K562 (cell line): ENCODE results near the gene RNASEH2A. TPM values are rescaled to one million over a fixed set of nuclear protein-coding genes. Genes with fewer than 3 reads are reported as not detected.

Experiments
- CREBBP ChIP-seq: IDR thresholded peaks from one replicate; pipeline ENCODE4 v1.6.1; 2012; ENCODE audit warnings: low read depth, mild to moderate bottlenecking, control low read depth, inconsistent platforms, low read length
- GATA2 ChIP-seq: sonication (generic); formaldehyde crosslinking; IDR thresholded peaks from 2 replicates; pipeline ENCODE4 v1.4.0; 2020; ENCODE audit warnings: mild to moderate bottlenecking, missing genetic modification reagents
- KDM5B ChIP-seq: fragments of 200-600 bp; sonication (generic); IDR thresholded peaks from 2 replicates; pipeline ENCODE4 v1.6.1; 2012; ENCODE audit warnings: low read depth, mild to moderate bottlenecking, moderate library complexity, low read length, control low read depth, inconsistent platforms; ENCODE audit not compliant: insufficient replicate concordance
- LEF1 ChIP-seq: fragments of 450-650 bp; IDR thresholded peaks from 2 replicates; pipeline ENCODE4 v1.6.1; 2016; ENCODE audit warnings: mild to moderate bottlenecking
- MYBL2 ChIP-seq, 2 experiments: fragments of 450-650 bp in 1 of 2; sonication (generic) in 1 of 2; formaldehyde crosslinking in 1 of 2; IDR thresholded peaks; 2 replicates each; pipeline versions ENCODE4 v1.6.1 to v1.8.1; 2017 to 2022; ENCODE audit warnings: borderline replicate concordance in 1 of 2, inconsistent platforms in 1 of 2, low read depth in 1 of 2, mild to moderate bottlenecking in 1 of 2, missing genetic modification reagents in 1 of 2, moderate library complexity in 1 of 2
- MYNN ChIP-seq, 2 experiments: sonication (generic); formaldehyde crosslinking in 1 of 2; IDR thresholded peaks; 2 replicates each; pipeline versions ENCODE4 v1.5.0 to v1.6.1; 2016 to 2020; ENCODE audit warnings: antibody characterized with exemption in 1 of 2, missing genetic modification reagents in 1 of 2
- NFE2 ChIP-seq: IDR thresholded peaks from 2 replicates; pipeline ENCODE4 v1.6.1; 2014; ENCODE audit warnings: antibody characterized with exemption, low read depth
- NR2C2 ChIP-seq, 2 experiments: fragments of 200-800 bp in 1 of 2; sonication (Bioruptor generic) in 1 of 2; sonication (generic) in 1 of 2; formaldehyde crosslinking in 1 of 2; IDR thresholded peaks; 2 replicates each; pipeline versions ENCODE4 v1.6.1 to v1.8.0; 2016 to 2022; ENCODE audit warnings: mild to moderate bottlenecking in 1 of 2, missing compliant biosample characterization in 1 of 2, missing genetic modification characterization in 1 of 2, missing genetic modification reagents in 1 of 2
- TAF9B ChIP-seq: fragments of 450-650 bp; IDR thresholded peaks from 2 replicates; pipeline ENCODE4 v1.6.1; 2018; ENCODE audit warnings: mild to moderate bottlenecking; ENCODE audit not compliant: partially characterized antibody
- TAL1 ChIP-seq: fragments of 450-650 bp; IDR thresholded peaks from 2 replicates; pipeline ENCODE4 v1.6.1; 2016; ENCODE audit warnings: mild to moderate bottlenecking
- ZNF24 ChIP-seq: fragments of 450-650 bp; IDR thresholded peaks from 2 replicates; pipeline ENCODE4 v1.6.1; 2016
- polyA plus RNA-seq, 8 experiments: library from polyadenylated mRNA; depleted of rRNA in 4 of 8; stranded (reverse) in 5 of 8; unstranded in 3 of 8; fragments of >200 nt; fragmentation: Nextera tagmentation in 2 of 8; fragmentation: Illumina TruSeq in 1 of 8; extraction: Ambion mirVana in 2 of 8; extraction: Trizol in 1 of 8; gene quantifications; 2 replicates each; pipeline versions ENCODE4 v1.2.1 to v1.2.3, GENCODE V29; 2011 to 2014; ENCODE audit warnings: inconsistent platforms in 1 of 8, missing spikeins in 1 of 8
- total RNA-seq, 7 experiments: library from RNA; depleted of rRNA in 6 of 7; stranded (reverse); fragments of >200 nt in 6 of 7; fragmentation: Illumina TruSeq in 2 of 7; extraction: Trizol in 2 of 7; gene quantifications; 2 replicates each; pipeline versions ENCODE4 v1.2.1 to v1.2.3, GENCODE V29; 2011 to 2021; ENCODE audit warnings: low replicate concordance in 1 of 7
- TF ChIP-seq, protein P1 (sequence below): IDR thresholded peaks from 2 replicates; pipeline ENCODE4 v1.6.1; 2011; ENCODE audit warnings: borderline replicate concordance, low read depth, mild to moderate bottlenecking, moderate library complexity, low read length; ENCODE audit not compliant: insufficient read depth, poor library complexity, severe bottlenecking
- TF ChIP-seq, protein P2 (sequence below): fragments of 450-650 bp; IDR thresholded peaks from 2 replicates; pipeline ENCODE4 v1.7.0; 2016; ENCODE audit warnings: borderline replicate concordance
- TF ChIP-seq, protein P3 (sequence below): fragments of 250-450 bp; sonication (Bioruptor Pico); IDR thresholded peaks from 2 replicates; pipeline ENCODE4 v1.9.0; 2021; ENCODE audit warnings: mild to moderate bottlenecking, inconsistent platforms
- TF ChIP-seq, protein P4 (sequence below): fragments of 450-650 bp; IDR thresholded peaks from 2 replicates; pipeline ENCODE4 v1.6.1; 2014; ENCODE audit warnings: low read depth, mild to moderate bottlenecking, moderate library complexity, borderline replicate concordance
- TF ChIP-seq, protein P5 (sequence below): fragments of 200-800 bp; sonication (Bioruptor generic); IDR thresholded peaks from 2 replicates; pipeline ENCODE4 v1.6.1; 2017; ENCODE audit warnings: missing genetic modification characterization, missing compliant biosample characterization

Gene RNASEH2A
- total and polyA plus RNA-seq, 9 of the 15 experiments (the other 6 are each of a cell fraction or from before 2014, with no cell fraction given): 22.3 to 78.0 (median 61.7) TPM

DNA sequence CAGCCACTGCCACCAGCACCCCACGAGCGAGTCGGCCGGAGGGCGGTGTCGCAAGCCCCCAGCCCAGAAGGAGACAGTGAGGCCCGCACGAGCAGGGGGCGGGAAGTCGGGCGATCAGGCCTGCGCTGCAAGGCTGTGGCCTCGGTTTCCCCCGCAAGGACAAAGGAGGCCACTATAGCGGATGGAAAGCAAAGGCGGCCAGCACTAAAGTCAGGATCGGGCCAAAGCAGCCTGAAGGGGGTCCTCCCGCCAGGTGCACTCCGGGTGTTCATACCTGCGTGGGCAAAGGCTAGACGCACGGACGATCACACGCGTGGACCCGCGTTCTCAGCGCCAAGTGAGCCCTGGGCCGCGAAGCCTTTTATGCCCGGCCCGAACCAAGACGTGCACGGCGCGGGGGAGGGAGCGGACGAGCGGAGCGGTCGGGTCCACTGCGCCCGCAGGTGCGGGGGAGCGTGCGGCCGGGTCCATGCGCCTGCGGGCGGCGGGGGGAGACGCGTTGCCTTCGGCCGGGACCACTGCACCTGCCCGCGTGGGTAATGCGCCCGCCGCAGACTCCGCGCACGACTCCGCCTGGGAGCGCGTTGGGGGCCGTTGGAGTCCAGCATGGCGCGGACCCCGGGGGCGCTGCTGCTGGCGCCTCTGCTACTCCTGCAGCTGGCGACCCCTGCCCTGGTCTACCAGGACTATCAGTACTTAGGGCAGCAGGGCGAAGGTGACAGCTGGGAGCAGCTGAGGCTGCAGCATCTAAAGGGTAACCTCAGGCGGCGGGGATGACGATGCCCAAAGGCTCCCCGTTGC is 4.7 kb upstream of the RNASEH2A start, which contains the start of the genes PRDX2 and THSD8 (continued):
- TF ChIP-seq, protein P1, sequence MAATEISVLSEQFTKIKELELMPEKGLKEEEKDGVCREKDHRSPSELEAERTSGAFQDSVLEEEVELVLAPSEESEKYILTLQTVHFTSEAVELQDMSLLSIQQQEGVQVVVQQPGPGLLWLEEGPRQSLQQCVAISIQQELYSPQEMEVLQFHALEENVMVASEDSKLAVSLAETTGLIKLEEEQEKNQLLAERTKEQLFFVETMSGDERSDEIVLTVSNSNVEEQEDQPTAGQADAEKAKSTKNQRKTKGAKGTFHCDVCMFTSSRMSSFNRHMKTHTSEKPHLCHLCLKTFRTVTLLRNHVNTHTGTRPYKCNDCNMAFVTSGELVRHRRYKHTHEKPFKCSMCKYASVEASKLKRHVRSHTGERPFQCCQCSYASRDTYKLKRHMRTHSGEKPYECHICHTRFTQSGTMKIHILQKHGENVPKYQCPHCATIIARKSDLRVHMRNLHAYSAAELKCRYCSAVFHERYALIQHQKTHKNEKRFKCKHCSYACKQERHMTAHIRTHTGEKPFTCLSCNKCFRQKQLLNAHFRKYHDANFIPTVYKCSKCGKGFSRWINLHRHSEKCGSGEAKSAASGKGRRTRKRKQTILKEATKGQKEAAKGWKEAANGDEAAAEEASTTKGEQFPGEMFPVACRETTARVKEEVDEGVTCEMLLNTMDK: no peak
- TF ChIP-seq NR2C2 (CRISPR knock-in tag; IDR thresholded peaks at IDR 0.05): no peak; the same call in none of the 2 replicates
- TF ChIP-seq NR2C2 (tag; IDR thresholded peaks at IDR 0.05): peak; percentile 74
- TF ChIP-seq, protein P2, sequence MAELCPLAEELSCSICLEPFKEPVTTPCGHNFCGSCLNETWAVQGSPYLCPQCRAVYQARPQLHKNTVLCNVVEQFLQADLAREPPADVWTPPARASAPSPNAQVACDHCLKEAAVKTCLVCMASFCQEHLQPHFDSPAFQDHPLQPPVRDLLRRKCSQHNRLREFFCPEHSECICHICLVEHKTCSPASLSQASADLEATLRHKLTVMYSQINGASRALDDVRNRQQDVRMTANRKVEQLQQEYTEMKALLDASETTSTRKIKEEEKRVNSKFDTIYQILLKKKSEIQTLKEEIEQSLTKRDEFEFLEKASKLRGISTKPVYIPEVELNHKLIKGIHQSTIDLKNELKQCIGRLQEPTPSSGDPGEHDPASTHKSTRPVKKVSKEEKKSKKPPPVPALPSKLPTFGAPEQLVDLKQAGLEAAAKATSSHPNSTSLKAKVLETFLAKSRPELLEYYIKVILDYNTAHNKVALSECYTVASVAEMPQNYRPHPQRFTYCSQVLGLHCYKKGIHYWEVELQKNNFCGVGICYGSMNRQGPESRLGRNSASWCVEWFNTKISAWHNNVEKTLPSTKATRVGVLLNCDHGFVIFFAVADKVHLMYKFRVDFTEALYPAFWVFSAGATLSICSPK: no peak
- TF ChIP-seq MYBL2 (IDR thresholded peaks at IDR 0.05; ENCODE audit: low read depth): no peak
- TF ChIP-seq MYBL2 (CRISPR knock-in tag; IDR thresholded peaks at IDR 0.05; ENCODE audit: borderline replicate concordance): no peak
- TF ChIP-seq, protein P3, sequence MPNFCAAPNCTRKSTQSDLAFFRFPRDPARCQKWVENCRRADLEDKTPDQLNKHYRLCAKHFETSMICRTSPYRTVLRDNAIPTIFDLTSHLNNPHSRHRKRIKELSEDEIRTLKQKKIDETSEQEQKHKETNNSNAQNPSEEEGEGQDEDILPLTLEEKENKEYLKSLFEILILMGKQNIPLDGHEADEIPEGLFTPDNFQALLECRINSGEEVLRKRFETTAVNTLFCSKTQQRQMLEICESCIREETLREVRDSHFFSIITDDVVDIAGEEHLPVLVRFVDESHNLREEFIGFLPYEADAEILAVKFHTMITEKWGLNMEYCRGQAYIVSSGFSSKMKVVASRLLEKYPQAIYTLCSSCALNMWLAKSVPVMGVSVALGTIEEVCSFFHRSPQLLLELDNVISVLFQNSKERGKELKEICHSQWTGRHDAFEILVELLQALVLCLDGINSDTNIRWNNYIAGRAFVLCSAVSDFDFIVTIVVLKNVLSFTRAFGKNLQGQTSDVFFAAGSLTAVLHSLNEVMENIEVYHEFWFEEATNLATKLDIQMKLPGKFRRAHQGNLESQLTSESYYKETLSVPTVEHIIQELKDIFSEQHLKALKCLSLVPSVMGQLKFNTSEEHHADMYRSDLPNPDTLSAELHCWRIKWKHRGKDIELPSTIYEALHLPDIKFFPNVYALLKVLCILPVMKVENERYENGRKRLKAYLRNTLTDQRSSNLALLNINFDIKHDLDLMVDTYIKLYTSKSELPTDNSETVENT (CRISPR knock-in tag): 0 out of 2 replicates have a peak, but pooled peaks have one; percentile 44
- TF ChIP-seq MYNN (IDR thresholded peaks at IDR 0.05): peak; percentile 31; the same call in 1 of the 2 replicates
- no peak for TF ChIP-seq MYNN (CRISPR knock-in tag; IDR thresholded peaks at IDR 0.05)
- no peak for TF ChIP-seq CREBBP
- TF ChIP-seq TAF9B: no peak
- no peak for TF ChIP-seq GATA2 (CRISPR knock-in tag)
- TF ChIP-seq, protein P4, sequence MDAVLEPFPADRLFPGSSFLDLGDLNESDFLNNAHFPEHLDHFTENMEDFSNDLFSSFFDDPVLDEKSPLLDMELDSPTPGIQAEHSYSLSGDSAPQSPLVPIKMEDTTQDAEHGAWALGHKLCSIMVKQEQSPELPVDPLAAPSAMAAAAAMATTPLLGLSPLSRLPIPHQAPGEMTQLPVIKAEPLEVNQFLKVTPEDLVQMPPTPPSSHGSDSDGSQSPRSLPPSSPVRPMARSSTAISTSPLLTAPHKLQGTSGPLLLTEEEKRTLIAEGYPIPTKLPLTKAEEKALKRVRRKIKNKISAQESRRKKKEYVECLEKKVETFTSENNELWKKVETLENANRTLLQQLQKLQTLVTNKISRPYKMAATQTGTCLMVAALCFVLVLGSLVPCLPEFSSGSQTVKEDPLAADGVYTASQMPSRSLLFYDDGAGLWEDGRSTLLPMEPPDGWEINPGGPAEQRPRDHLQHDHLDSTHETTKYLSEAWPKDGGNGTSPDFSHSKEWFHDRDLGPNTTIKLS: peak; percentile 45
- no peak for TF ChIP-seq TAL1
- TF ChIP-seq, protein P5, sequence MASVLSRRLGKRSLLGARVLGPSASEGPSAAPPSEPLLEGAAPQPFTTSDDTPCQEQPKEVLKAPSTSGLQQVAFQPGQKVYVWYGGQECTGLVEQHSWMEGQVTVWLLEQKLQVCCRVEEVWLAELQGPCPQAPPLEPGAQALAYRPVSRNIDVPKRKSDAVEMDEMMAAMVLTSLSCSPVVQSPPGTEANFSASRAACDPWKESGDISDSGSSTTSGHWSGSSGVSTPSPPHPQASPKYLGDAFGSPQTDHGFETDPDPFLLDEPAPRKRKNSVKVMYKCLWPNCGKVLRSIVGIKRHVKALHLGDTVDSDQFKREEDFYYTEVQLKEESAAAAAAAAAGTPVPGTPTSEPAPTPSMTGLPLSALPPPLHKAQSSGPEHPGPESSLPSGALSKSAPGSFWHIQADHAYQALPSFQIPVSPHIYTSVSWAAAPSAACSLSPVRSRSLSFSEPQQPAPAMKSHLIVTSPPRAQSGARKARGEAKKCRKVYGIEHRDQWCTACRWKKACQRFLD: no peak
- TF ChIP-seq KDM5B: peak; percentile 99
- TF ChIP-seq ZNF24: no peak
- TF ChIP-seq NFE2: no peak
- no peak for TF ChIP-seq LEF1
